Peyer's patch (tissue), 4 donors: Measurements from ENCODE around the gene XKR8.
"Not testable (repeated sequence)": the region's sequence is repeated elsewhere in the genome, so short reads cannot be mapped to it uniquely, and the experiment has no call there.

ENCODE experiments used
- CTCF ChIP-seq, 6 experiments: fragments of 450-650 bp in 4 of 6; fragments of 200-600 bp in 2 of 6; sonication (generic) in 1 of 6; IDR thresholded peaks; one replicate each; pipeline ENCODE4 v1.5.1; 2017 to 2019; ENCODE audit warnings: antibody characterized with exemption in 6 of 6, mild to moderate bottlenecking in 3 of 6, moderate library complexity in 1 of 6
- POLR2A ChIP-seq, 2 donors: fragments of 450-650 bp; IDR thresholded peaks; one replicate each; pipeline ENCODE4 v1.5.1; 2017; ENCODE audit warnings: antibody characterized with exemption in 2 of 2, mild to moderate bottlenecking in 2 of 2, moderate library complexity in 2 of 2

DNA sequence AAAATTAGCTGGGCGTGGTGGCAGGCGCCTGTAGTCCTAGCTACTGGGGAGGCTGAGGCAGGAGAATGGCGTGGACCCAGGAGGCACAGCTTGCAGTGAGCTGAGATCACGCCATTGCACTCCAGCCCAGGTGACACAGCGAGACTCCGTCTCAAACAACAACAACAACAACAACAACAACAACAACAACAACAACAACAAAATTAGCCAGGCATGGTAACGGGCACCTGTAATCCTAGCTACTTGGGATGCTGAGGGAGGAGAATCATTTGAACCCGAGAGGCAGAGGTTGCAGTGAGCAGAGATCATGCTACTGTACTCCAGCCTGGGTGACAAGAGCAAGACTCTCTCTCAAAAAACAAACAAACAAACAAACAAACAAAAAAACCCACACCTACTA lies 43.3 kb downstream of the XKR8 start:
- not testable (repeated sequence) for TF ChIP-seq POLR2A, CTCF (IDR thresholded peaks at IDR 0.05)
